ENCODE data around the gene SBF2. TPM values are rescaled to one million over a fixed set of nuclear protein-coding genes. Genes with fewer than 3 reads are reported as not detected.

SBF2 gene
- total RNA-seq, 1 experiment from 2014 or later, result 30.2 TPM

DNA sequence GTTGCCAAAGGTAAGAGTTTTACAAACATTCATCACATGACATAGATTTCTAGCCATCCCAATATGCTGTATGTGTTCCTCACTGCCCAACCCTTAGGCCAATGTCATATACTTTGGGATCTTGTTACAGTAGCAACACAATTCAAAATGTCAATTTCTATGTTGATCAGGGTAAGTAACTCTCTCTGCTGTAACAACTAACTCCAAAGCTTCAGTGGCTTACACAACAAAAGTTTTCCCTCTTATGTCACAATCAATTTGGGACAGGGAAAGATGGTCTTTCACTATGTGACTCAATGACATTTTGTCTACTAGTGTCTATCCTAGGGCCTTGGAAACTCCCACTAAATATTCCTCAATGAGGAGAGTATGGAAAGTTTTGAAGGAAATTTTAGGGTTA lies 144.5 kb downstream of the SBF2 start:
- Histone ChIP-seq H3K27me3 (ENCODE audit: insufficient read depth, low read length) (no peaks in the 10 kb centered on the region), H3K56ac (ENCODE audit: insufficient read length, low read depth, low read length) (no peak overlapping the region), H3K79me2 (ENCODE audit: insufficient read depth, low read length) (no peaks in the 10 kb centered on the region), H4K91ac (ENCODE audit: insufficient read length, low read depth, low read length) (no peak overlapping the region), H3K9me3 (ENCODE audit: control insufficient read depth, low read depth, low read length) (no peaks in the 10 kb centered on the region), H4K8ac (replicated peaks; ENCODE audit: insufficient read length, low read depth, low read length) (no peak overlapping the region), H3K23me2 (ENCODE audit: insufficient read length, low read depth, low read length, poor library complexity, severe bottlenecking) (no peaks in the 10 kb centered on the region), H2AFZ (ENCODE audit: low read length) (no peak overlapping the region), H3K27ac (ENCODE audit: insufficient read length, low read depth, low read length) (no peak overlapping the region), H3K4ac (ENCODE audit: low read depth, low read length) (no peak overlapping the region), H3K14ac (ENCODE audit: insufficient read depth, low read length) (no peak overlapping the region), H3K18ac (ENCODE audit: insufficient read length, low read depth, low read length) (no peak overlapping the region), H4K5ac (ENCODE audit: insufficient read length, low read depth, low read length) (no peak overlapping the region), H2BK5ac (ENCODE audit: insufficient read length, low read length) (no peak overlapping the region), H3K9ac (ENCODE audit: extremely low read depth, insufficient read length, low read length) (no peak overlapping the region), H3K79me1 (ENCODE audit: insufficient read depth, low read depth, low read length, poor library complexity, severe bottlenecking) (no peaks in the 10 kb centered on the region), H3K4me2 (ENCODE audit: insufficient read depth, insufficient read length, low read length) (no peak overlapping the region), H3K23ac (ENCODE audit: insufficient read length, low read depth, low read length) (no peak overlapping the region), H3T11ph (ENCODE audit: low read length) (no peak overlapping the region), H2AK5ac (ENCODE audit: insufficient read length, low read length) (no peak overlapping the region), H2BK12ac (ENCODE audit: insufficient read length, low read depth, low read length) (no peak overlapping the region), H4K20me1 (ENCODE audit: control insufficient read depth, insufficient read depth, insufficient read length) (no peaks in the 10 kb centered on the region), H2BK20ac (ENCODE audit: low read depth, low read length, poor library complexity, severe bottlenecking) (no peak overlapping the region), H2BK15ac (ENCODE audit: low read depth, low read length) (no peak overlapping the region), H3K4me1 (ENCODE audit: insufficient read depth, low read length) (no peaks in the 10 kb centered on the region), H2BK120ac (ENCODE audit: low read depth, low read length, poor library complexity, severe bottlenecking) (no peak overlapping the region)
- Mint-ChIP-seq H3K27me3 (ENCODE audit: low read depth) (no peaks in the 10 kb centered on the region), H3K9me3 (peaks cover 3 to 7% of the 10 kb centered on the region in 2 experiments; a peak in 3 of 5 replicates), H3K27ac (no peak overlapping the region), H3K36me3 (ENCODE audit: insufficient read depth in 1 of 3, low read depth in 3 of 3) (peaks cover 0 to 5% (median 3%) of the 10 kb centered on the region in 3 experiments; a peak in 5 of 7 replicates), H3K4me1 (peaks cover 0 to 4% of the 10 kb centered on the region in 2 experiments; a peak in 2 of 4 replicates), H3K4me3 (no peak overlapping the region)
- TF ChIP-seq CTCF (conservative IDR thresholded peaks at IDR 0.05), result no peak
- no peak for DNase-seq

Data from H9 (cell line).